Pancreas (tissue), 10 donors: Measurements from ENCODE around the gene WAC. TPM values are rescaled to one million over a fixed set of nuclear protein-coding genes. Genes with fewer than 3 reads are reported as not detected.
A peak's percentile ranks its signal among the peaks of the same experiment; 100 is the strongest.

Experiments
- ATAC-seq, 4 donors: fragments of 200-7000 bp; cut with Tn5 transposase; one replicate each; pipeline versions ENCODE4 v1.8.0 to v1.9.1; 2020; ENCODE audit warnings: mild to moderate bottlenecking in 4 of 4, moderate library complexity in 4 of 4
- DNase-seq, 6 donors: peaks; one replicate each; pipeline ENCODE4 v3.0.0-alpha.2; 2020
- FAIRE-seq: peaks from 2 replicates; lab custom pipeline; 2012; peaks lifted over from hg19 to GRCh38; lab: Jason Lieb, UNC
- H3K27ac ChIP-seq, 4 donors: fragments of 200-600 bp; sonication (generic); 1 replicate in 3 of 4; 2 replicates in 1 of 4; pipeline versions ENCODE4 v1.5.0 to v1.8.0; 2020
- H3K27me3 ChIP-seq, 4 donors: fragments of 200-600 bp; one replicate each; pipeline ENCODE4 v1.8.0; 2021
- H3K36me3 ChIP-seq, 3 donors: fragments of 200-600 bp; sonication (generic) in 1 of 3; one replicate each; pipeline versions ENCODE4 v1.5.0 to v1.8.0; 2020 to 2021
- H3K4me1 ChIP-seq, 3 donors: fragments of 200-600 bp; one replicate each; pipeline ENCODE4 v1.8.0; 2021
- H3K4me3 ChIP-seq, 4 donors: fragments of 200-600 bp; sonication (generic) in 2 of 4; one replicate each; pipeline versions ENCODE4 v1.5.0 to v1.8.0; 2020 to 2021
- H3K9me3 ChIP-seq, 4 donors: fragments of 200-600 bp; one replicate each; pipeline ENCODE4 v1.8.0; 2021
- WGBS, 2 donors: extraction: QIAGEN DNeasy Blood & Tissue Kit; methylation state at CpG; one replicate each; pipeline ENCODE4 v1.1.7; 2013; 5-methylcytosine and 5-hydroxymethylcytosine counted together
- intact Hi-C, 3 donors: fragments of 100-400 bp; cut with DNase I; formaldehyde crosslinking; loops; one replicate each; pipeline versions ENCODE4 v1.11.1 to v1.14.2; 2022
- polyA plus RNA-seq, 2 donors: library from polyadenylated mRNA; stranded (reverse); fragments of 200-250 nt; gene quantifications; one replicate each; pipeline ENCODE4 v1.2.3, GENCODE V29; 2013
- total RNA-seq, 6 donors: library from RNA; stranded (reverse); fragmentation: NEBNext Ultra II Directional in 4 of 6; extraction: Animal tissue kit (Norgen Biotek cat#: 25700) in 4 of 6; gene quantifications; one replicate each; pipeline versions ENCODE4 v1.2.1 to v1.2.4, GENCODE V29; 2021 to 2023
- TF ChIP-seq, protein P1 (sequence below), 4 donors: fragments of 200-600 bp; sonication (generic) in 3 of 4; IDR thresholded peaks; one replicate each; pipeline versions ENCODE4 v1.5.0 to v1.8.0; 2021; ENCODE audit warnings: antibody characterized with exemption in 4 of 4
- donor health status: healthy with polysubstance abuse.
- donor health status: DM: no; HTN: no; CAD: no; lungs with moderate emphysema.
- donor health status: DM: no; HTN: no; CAD: no.
- donor health status: control.
- donor health status: control.
- donor health status: Bipolar disorder and iron deficiency.
- donor health status: DM: yes; HTN: yes; CAD: no.
- donor health status: DM: no; HTN: no; CAD: no.
- donor health status: DM: no; HTN: no; CAD: no.
- donor health status: DM: yes; HTN: yes; CAD: no.

Gene WAC
- total and polyA plus RNA-seq, 8 donors, result 17.4 to 70.5 (median 43.6) TPM

DNA sequence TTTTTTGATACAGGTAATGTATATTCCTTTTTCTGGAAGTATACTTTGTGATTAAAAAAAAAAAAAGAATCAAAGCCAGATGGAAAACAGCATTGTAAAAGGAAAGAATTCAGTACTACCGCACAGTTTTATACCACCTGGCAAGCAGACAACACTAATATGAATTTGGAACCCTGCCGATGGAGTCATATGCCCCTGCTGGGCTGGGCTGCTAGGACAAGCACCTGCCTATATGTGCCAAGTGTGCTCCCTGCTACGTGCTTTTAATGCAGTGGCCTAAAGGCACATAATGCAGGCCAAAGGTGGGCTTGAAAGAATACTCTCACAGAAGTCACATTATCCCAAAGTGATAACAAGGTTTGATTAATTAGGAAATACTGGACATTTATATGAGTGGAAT, 29.8 kb upstream of the WAC start:
- ATAC-seq, result peak; percentile 38 to 90 (median 84)
- H3K27ac ChIP-seq, result no peak overlapping the region
- DNase-seq, result peak in 4 of 6 donors; percentile 32 to 53 (median 36)
- no peak overlapping the region for H3K4me3 ChIP-seq
- no peaks in the 10 kb centered on the region for H3K36me3 ChIP-seq
- no peaks in the 10 kb centered on the region for H3K4me1 ChIP-seq
- TF ChIP-seq, protein P1, sequence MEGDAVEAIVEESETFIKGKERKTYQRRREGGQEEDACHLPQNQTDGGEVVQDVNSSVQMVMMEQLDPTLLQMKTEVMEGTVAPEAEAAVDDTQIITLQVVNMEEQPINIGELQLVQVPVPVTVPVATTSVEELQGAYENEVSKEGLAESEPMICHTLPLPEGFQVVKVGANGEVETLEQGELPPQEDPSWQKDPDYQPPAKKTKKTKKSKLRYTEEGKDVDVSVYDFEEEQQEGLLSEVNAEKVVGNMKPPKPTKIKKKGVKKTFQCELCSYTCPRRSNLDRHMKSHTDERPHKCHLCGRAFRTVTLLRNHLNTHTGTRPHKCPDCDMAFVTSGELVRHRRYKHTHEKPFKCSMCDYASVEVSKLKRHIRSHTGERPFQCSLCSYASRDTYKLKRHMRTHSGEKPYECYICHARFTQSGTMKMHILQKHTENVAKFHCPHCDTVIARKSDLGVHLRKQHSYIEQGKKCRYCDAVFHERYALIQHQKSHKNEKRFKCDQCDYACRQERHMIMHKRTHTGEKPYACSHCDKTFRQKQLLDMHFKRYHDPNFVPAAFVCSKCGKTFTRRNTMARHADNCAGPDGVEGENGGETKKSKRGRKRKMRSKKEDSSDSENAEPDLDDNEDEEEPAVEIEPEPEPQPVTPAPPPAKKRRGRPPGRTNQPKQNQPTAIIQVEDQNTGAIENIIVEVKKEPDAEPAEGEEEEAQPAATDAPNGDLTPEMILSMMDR (IDR thresholded peaks at IDR 0.05), result no peak
- peak; percentile 9 for FAIRE-seq
- H3K27me3 ChIP-seq, result no peaks in the 10 kb centered on the region
- no peaks in the 10 kb centered on the region for H3K9me3 ChIP-seq
- WGBS, 2 donors, result 16 to 26% methylated on average over 3 of the region's 3 CpGs
- intact Hi-C loops, result no loop called here

DNA sequence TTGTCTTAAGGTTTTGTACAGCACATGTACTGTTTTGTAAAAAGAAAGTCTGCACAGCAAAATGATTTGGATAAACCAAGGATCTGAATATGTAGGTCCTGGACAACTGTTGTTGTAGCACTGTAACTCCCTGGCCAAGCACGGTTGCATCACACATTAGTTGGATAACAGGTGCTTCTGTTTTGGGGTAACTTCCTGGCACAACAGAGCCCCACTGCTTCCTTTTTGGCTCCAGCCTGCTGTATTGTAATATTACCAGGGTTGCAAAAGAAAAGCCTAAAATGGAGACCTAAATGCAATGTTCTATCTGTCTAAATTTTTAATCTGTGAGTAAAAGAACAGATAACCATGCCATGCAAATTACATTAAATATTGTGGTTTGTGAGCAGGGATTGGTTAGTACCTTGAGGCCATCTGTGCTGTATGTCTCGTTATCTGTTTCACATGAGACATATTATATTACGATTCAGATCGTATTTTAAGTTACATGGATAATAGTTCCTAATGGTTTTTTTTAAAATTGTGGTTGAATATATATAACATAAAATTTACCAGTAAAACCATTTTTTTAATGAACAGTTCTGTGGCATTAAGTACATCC, 27.5 kb upstream of the WAC start:
- Histone ChIP-seq H3K27me3 (no peaks in the 10 kb centered on the region), H3K4me3 (no peak overlapping the region), H3K4me1 (no peaks in the 10 kb centered on the region), H3K9me3 (no peaks in the 10 kb centered on the region), H3K27ac (no peak overlapping the region), H3K36me3 (no peaks in the 10 kb centered on the region)
- DNase-seq (no peak), ATAC-seq (no peak), FAIRE-seq (no peak)
- TF ChIP-seq, protein P1 (IDR thresholded peaks at IDR 0.05), result no peak
- WGBS, 2 donors, result 89% methylated on average over 4 of the region's 4 CpGs
- intact Hi-C loops, result no loop called here

DNA sequence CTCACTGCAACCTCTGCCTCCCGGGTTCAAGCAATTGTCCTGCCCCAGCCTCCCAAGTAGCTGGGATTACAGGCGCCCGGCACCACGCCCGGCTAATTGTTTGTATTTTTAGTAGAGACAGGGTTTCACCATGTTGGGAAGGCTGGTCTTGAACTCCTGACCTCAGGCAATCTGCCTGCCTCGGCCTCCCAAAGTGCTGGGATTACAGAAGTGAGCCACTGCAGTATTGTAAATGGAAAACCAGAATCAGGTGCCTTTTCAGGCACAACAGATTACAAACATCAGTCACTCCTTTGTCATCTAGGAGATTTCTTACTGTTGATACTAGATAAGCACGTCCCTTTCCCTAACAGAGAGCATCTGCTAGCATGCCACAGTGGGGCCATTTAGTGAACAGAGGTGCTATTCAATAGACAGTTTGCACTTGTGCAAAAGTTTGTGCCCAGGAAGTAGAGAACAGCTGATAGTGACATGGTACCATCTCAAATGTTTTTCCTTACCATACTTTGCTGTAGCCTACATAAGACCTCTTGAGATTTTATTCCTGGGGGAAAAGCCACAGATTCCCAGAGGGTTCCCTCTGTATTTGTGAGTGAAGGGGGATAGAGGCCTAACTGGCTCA, 24.5 kb upstream of the WAC start:
- Histone ChIP-seq H3K4me1 (no peaks in the 10 kb centered on the region), H3K27me3 (no peaks in the 10 kb centered on the region), H3K4me3 (no peak overlapping the region), H3K36me3 (no peaks in the 10 kb centered on the region), H3K27ac (no peak overlapping the region), H3K9me3 (no peaks in the 10 kb centered on the region)
- no peak for FAIRE-seq
- TF ChIP-seq, protein P1 (IDR thresholded peaks at IDR 0.05), result no peak
- intact Hi-C loops, result no loop called here
- no peak for ATAC-seq
- WGBS, 2 donors, result 74 to 77% methylated on average over 7 of the region's 7 CpGs
- no peak for DNase-seq

DNA sequence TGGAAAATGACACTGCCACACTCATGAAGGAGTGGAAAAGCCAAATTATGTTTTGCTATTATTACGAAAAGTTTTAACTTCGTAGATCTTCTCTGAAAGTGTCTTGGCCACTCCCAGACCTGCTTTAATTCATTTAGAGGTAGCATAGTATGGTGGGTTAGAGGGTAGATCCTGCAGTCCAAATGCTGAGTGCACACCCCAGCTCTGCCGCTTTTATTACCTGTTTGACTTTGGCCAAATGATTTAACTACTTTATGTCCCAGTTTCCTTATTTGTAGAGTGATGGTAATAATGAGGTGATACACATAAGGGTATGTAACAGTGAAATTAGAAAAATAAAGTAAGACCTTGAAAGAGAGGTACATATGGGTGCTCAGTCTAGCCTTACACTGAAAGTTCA, 23.6 kb upstream of the WAC start:
- FAIRE-seq, result no peak
- no peaks in the 10 kb centered on the region for H3K27me3 ChIP-seq
- H3K4me1 ChIP-seq, result no peaks in the 10 kb centered on the region
- DNase-seq, result no peak
- no peak for ATAC-seq
- WGBS, 2 donors, result 82 to 84% methylated on average over 3 of the region's 3 CpGs
- intact Hi-C loops, result no loop called here
- no peak overlapping the region for H3K27ac ChIP-seq
- no peak overlapping the region for H3K4me3 ChIP-seq
- no peaks in the 10 kb centered on the region for H3K9me3 ChIP-seq
- TF ChIP-seq, protein P1 (IDR thresholded peaks at IDR 0.05), result no peak
- no peaks in the 10 kb centered on the region for H3K36me3 ChIP-seq

DNA sequence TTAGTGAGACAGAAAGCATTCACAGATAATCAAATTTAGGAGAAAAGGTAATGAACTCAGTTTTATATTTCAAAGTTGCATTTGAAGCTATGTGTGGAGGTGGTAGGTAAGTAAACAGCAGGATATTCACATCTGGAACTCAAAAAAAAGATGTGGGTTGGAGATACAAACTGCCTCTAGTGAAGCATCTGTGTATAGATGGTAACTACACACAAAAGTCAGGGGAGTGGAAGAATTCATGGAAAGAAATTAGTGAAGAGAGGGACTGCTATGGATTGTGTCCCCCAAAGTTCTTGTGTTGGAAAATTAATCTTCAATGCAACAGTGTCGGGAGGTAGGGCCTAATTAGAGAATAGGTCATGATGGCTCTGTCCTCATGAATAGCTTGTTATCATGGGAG, 18.3 kb upstream of the WAC start:
- no peak for DNase-seq
- FAIRE-seq, result no peak
- TF ChIP-seq, protein P1 (IDR thresholded peaks at IDR 0.05), result no peak
- H3K9me3 ChIP-seq, result no peaks in the 10 kb centered on the region
- intact Hi-C loops, result no loop called here
- H3K4me1 ChIP-seq, result no peaks in the 10 kb centered on the region
- no peak overlapping the region for H3K4me3 ChIP-seq
- 92 to 96% methylated on average over 1 of the region's 1 CpG for WGBS, 2 donors
- H3K27ac ChIP-seq, result no peak overlapping the region
- no peak for ATAC-seq
- H3K27me3 ChIP-seq, result no peaks in the 10 kb centered on the region
- no peaks in the 10 kb centered on the region for H3K36me3 ChIP-seq
